NB4 (cell line): ENCODE measurements around the gene PATJ.

ENCODE experiments used
- DNase-seq: peaks from one replicate; pipeline ENCODE4 v3.0.0; 2010; ENCODE audit warnings: low read depth
- H3K4me3 ChIP-seq: one replicate; pipeline ENCODE4 v1.5.1; 2011; ENCODE audit warnings: mild to moderate bottlenecking, low read depth, low read length, moderate library complexity
- MYC ChIP-seq: IDR thresholded peaks from 2 replicates; pipeline ENCODE4 v1.6.1; 2011; ENCODE audit warnings: low read depth, low read length
- POLR2A ChIP-seq: IDR thresholded peaks from 2 replicates; pipeline ENCODE4 v1.6.1; 2011; ENCODE audit warnings: mild to moderate bottlenecking; ENCODE audit not compliant: insufficient read length; ENCODE audit errors: extremely low read depth
- TF ChIP-seq, protein P1 (sequence below): IDR thresholded peaks from one replicate; pipeline ENCODE4 v1.5.1; 2012; ENCODE audit warnings: low read depth, low read length
- TF ChIP-seq, protein P2 (sequence below): IDR thresholded peaks from 2 replicates; pipeline ENCODE4 v1.6.1; 2011; ENCODE audit warnings: low read depth, low read length

PATJ gene

DNA sequence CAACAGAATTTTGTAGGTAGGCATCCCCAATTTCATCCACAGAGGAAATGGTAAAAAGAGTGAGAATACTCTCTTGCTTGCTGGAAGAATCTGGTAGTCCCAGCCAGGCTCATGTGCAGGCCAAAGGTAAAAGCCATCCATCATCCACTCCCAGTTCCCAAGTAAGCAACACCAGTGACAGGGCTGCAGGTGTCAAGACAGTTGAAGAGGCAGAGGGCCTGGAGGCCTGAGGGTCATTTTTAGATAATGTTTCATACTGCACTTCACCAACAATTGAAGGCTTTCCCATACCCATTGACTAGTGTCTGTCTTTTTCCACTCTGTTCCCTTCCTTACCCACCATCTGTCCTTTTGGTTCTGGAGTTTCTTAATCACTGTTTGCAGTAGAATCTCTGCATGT lies 310.7 kb downstream of the PATJ start:
- no peak overlapping the region for H3K4me3 ChIP-seq
- DNase-seq, result no peak
- TF ChIP-seq POLR2A (no peak), MYC (no peak)
- TF ChIP-seq, protein P1, sequence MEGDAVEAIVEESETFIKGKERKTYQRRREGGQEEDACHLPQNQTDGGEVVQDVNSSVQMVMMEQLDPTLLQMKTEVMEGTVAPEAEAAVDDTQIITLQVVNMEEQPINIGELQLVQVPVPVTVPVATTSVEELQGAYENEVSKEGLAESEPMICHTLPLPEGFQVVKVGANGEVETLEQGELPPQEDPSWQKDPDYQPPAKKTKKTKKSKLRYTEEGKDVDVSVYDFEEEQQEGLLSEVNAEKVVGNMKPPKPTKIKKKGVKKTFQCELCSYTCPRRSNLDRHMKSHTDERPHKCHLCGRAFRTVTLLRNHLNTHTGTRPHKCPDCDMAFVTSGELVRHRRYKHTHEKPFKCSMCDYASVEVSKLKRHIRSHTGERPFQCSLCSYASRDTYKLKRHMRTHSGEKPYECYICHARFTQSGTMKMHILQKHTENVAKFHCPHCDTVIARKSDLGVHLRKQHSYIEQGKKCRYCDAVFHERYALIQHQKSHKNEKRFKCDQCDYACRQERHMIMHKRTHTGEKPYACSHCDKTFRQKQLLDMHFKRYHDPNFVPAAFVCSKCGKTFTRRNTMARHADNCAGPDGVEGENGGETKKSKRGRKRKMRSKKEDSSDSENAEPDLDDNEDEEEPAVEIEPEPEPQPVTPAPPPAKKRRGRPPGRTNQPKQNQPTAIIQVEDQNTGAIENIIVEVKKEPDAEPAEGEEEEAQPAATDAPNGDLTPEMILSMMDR, result no peak
- TF ChIP-seq, protein P2, sequence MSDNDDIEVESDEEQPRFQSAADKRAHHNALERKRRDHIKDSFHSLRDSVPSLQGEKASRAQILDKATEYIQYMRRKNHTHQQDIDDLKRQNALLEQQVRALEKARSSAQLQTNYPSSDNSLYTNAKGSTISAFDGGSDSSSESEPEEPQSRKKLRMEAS, result no peak

DNA sequence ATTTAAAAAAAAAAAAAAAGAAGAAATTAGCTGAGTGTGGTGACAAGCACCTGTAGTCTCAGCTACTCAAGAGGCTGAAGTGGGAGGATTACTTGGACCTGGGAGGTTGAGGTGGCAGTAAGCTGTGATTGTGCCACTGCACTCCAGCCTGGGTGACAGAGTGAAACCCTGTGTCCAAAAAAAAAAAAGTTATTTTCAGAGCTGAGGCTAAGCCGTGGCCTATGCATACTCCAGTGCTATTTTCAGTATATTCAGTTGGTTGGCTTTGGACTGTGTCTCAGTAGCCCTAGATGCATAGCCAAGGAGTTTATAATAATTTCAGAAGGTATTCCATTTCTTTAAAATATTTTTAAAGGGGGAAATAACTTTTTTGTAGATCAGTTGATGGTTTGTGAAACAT lies 311.9 kb downstream of the PATJ start:
- TF ChIP-seq POLR2A (no peak), MYC (no peak)
- TF ChIP-seq, protein P1, result no peak
- TF ChIP-seq, protein P2, result no peak
- DNase-seq, result no peak
- H3K4me3 ChIP-seq, result no peak overlapping the region

DNA sequence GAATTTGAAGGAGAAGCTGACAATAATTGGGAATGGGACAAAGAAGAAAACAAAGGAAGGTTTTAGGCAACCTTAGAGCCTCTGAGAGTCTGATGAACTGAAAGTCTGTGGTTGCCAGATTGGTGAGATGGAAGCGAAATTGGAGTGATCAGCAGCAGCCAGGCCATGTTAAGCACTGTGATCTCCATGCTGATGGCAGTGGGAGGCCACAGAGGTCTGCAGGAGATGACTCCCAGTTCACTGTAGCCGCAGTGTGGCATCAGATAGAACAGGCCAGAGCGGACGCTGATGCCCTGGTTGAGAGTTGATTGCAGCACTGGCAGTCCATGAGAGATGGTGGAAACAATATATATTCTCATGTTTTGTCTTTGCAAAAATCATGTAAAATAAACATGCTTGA lies 314.9 kb downstream of the PATJ start:
- DNase-seq, result no peak
- TF ChIP-seq POLR2A, result no peak
- TF ChIP-seq, protein P1, result no peak
- TF ChIP-seq, protein P2, result no peak
- no peak for TF ChIP-seq MYC

DNA sequence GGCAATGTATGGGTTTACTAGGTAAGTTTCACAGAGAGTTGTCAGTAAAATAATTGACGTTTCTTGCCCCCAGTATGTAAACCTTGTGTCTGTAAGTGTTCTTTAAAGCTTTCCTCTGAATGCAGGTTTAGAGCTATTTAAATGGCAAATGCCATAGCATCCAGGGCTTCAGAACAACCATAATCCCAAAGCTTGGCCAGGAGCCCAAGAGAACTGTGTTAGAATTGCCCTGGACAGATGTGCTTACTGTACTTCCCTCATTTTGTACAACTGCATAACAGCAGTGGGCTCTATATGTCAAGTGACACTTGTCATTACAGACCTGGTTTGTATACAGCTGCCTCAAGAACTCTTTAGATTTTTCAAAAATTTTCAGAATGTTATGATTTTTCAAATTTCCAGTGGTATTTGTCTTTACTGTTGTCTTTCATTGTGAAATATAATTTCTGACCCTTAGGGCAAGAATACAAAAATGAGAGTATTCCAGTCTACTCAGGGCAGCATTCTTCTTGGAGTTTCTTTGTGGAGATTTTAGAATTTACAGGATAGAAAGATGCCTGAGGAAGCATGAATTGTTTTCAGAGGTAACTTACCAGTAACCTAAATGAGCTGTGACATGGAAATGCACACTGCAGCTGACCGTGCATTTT lies 315.5 kb downstream of the PATJ start:
- H3K4me3 ChIP-seq, result no peak overlapping the region
- no peak for TF ChIP-seq MYC
- TF ChIP-seq, protein P2, result no peak
- TF ChIP-seq, protein P1, result no peak
- no peak for DNase-seq

More for the DNA sequence above, 314.9 kb downstream of the PATJ start:
- H3K4me3 ChIP-seq, result no peak overlapping the region

DNA sequence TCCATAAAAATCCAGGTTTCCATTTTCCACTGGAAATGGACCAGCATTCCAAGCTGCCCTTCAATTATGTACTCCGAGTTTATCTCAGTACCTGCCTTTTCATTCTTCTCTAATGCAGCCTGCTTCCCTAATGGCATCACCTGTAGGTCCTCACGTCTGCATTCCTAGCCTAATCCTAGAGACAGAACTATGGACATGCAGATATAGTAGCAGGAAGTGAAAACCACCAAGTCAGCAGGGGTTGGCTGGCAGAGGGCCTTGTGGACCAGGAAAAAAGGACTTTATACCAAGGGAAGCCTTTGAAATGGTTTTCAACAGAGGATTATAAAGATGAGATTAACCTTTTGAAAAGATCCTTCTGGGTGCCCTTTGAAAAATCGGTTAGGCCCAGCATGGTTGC lies 316.7 kb downstream of the PATJ start:
- TF ChIP-seq, protein P1, result no peak
- no peak for TF ChIP-seq POLR2A
- TF ChIP-seq MYC, result no peak
- no peak overlapping the region for H3K4me3 ChIP-seq
- DNase-seq, result no peak

DNA sequence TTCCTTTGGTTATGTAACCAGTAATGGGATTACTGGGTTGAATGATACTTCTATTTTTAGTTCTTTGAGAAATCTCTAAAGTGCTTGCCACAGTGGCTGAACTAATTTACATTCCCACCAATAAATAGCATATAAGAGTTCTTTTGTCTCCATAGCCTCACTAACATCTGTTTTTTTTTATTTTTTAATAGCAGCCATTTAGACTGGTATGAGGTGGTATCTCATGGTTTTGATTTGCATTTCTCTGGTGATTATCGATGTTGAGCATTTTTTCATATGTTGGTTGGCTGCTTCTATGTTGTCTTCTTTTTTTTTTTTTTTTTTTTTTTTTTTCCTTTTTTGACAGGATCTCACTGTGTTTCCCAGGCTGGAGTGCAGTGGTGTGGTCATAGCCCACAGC lies 319.8 kb downstream of the PATJ start:
- TF ChIP-seq POLR2A (no peak), MYC (no peak)
- TF ChIP-seq, protein P2, result no peak
- TF ChIP-seq, protein P1, result no peak
- H3K4me3 ChIP-seq, result no peak overlapping the region
- DNase-seq, result no peak
